HCEC 1CT (cell line): ENCODE results near the gene COMT.

Source experiments
- DNase-seq: peaks from one replicate; pipeline ENCODE4 v3.0.0-alpha.2; 2017

The COMT gene

DNA sequence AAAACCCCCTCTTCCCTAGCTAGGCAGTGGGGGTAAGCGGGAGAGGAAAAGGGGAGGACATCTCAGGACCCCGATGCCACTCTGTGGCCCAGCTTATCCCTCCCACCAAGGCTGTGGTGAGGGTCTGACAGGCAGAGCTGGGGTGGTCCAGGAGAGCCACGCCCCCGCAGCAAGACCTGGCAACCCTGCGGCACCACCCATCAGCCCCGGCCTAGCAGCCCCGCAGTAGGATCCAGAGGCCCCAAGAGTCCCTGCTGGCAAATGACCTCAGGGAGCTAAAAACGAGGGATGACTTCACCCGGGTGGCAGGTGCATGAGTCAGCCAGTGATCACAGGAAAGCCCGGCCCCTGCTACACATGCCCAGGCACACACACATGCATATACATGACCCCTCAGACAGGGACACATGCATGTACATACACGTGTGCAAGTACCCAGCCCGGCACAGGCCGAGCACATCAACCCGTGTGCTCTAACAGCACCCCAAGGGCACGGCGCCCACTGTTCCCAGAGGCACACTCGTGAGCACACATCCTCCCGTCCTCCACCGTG is 42.7 kb downstream of the COMT start:
- DNase-seq = peak; percentile 52

GRCh38 chr22:19984851-19985811 is 43.6 kb downstream of the COMT start:
- DNase-seq = no peak

DNA sequence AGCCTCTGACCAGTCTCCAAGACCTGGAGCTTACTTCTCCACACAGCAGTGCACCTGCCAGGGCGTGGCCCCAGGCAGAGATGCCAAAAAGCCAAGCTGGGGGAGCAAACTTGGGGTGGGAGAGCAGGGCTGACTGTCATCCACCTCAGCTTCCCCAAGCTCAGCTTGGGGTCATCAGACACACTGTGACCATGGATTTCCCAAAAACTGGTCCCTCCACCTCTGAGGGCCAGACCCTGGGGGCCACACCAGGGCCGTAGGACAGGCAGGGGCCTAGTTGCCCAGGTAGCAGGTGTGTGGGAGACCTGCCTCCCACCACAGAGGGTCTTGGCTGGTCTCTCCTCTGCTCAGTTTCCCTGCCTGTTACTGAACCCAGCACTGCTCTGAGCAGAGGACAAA is 44.4 kb downstream of the COMT start:
- no peak for DNase-seq

DNA sequence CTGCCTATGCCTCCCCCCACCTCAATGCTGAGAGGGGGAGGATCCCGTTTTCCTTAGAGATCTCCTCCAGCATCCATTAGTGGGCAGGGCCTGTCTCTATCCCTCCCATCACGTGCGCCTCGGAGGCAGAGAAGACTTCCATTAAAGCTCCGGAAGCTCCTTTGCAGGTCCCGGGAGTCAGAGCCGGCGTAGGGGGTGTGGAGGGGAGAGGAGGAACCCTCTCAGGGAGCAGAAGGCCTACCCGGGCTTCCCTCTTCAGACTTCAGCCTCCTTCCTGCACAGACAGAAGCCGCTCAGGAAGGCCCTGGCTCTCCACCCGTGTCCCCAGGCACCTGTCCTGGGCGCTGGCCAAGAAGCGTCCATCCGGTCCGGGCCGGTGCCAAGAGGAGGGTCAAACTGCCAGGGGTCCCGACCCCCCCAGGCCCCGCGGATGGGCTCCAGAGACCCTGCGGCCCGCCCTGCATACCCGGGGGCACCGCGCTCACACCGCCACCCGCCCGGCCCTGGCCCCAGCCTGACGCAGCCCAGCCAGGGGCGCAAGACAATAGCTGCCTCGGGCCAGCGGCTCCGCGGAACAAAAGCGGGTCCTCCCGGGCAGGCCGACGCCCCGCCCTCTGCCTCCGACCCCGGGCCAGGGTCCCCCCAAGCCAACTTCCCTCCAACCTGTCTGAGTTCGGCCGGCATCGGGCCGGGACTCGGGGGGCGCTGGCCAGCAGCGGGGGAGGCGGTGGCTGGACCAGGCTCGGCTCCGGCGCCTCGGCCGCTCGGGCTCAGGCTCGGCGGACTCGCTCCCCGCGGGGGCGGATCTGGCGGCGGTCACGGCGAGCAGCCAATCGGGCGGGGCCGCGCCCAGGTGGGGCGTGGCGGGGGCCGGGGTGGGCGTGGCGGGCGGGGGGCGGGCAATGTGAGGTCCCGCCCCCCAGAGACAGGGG is 45.1 kb downstream of the COMT start:
- DNase-seq = peak; percentile 52

DNA sequence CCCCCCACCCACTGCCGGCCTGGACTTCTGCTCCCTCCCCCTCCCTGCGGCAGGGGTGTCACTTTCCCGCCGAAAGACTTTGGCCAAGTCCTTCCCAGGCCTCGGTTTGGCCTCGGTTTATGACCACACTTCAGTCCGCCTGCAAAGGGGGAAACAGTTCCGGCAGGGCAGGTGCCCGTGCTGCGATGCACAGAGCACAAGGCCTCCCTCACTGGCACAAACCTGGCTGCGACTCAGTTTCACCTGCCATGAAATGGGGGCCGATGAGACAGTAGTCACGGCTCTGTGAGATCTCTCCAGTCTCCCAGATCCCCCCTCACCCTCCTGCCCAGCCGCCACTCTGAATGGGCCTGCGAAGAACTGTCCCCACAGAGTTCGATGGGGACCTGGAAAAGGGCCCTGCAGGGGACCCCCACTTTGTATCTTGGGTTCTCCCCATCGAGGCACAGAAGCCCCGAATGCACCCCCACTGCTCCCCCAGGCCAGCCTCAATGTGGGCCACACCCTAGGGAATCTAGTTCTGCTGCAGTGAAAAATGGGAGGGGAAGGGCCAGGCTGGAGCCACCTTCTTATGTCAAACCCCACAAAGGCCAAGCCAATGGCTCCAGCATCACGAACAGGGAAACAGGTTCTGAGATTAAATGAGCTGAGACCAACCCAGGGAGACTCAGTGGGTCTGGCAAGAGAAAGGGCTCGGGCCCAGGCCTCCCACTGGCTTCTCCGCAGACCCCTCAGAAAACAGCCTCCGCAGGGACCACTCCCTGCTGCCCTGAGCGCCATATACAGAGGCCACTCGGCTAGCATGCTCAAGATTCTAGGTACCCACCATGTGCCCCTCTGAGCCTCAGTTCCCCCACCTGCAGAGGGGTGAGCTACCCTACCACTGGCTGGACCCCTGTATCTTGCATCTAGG is 46.1 kb downstream of the COMT start:
- no peak for DNase-seq

DNA sequence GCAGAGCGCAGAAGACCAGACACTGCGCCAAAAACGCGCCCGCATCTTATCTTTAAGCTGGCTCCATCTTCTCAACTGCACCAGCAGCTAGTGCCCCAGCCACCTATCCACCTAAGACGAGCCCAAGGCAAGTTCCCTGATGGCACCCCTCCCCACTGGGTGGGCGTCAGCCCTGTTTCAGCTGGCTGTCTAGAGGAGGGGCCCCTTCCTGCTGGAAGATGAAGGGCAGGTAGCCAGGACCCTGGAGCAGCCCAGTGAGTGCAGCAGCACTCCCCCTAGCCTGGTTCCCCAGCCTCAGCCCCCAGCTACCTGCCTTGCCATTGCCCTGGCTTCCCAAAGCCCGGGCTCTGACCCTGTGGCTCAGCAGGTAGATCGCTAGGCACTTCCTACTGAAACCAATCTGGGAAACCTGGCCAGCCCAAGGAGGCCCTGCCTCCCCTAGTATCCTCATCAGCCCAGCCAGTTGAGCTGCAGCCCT is 46.8 kb downstream of the COMT start:
- no peak for DNase-seq

DNA sequence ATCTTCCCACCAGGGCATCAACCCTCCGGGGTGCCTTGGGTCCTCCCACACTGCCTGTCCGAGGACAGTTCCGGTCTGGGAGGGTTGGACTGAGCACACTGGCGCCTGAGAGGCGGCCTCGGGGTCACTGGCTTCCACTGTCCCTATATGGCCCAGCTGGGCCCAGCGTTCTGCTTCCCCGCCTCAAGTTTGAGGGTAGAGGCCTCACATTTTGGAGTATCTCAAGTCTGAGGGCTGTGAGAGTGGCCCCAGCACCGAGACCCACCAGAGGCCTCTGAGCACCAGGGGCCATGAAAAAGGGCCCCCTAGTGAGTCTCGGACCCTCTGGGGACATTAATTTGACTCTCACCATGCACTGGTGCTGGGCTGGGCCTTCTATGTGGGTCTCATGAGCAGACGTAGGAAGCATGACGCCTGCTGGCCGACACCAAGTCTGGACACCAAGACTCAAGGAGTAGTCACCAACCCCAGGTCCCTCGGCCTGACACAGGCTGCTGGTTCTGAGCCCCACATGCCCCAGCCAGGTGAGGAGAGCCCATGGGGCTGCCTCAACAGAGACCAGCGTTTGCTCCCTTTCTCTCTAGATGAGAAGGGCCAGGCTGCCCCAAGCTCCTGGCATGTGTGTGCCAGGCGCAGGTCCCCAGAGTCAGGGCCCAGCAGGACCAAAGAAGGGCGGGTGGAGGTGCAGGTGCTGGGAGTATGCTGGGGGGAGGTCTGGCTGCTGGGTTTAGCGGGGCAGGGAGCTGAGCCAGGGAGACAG is 47.6 kb downstream of the COMT start:
- no peak for DNase-seq

GRCh38 chr22:19989725-19990067 is 48.1 kb downstream of the COMT start:
- DNase-seq = no peak

DNA sequence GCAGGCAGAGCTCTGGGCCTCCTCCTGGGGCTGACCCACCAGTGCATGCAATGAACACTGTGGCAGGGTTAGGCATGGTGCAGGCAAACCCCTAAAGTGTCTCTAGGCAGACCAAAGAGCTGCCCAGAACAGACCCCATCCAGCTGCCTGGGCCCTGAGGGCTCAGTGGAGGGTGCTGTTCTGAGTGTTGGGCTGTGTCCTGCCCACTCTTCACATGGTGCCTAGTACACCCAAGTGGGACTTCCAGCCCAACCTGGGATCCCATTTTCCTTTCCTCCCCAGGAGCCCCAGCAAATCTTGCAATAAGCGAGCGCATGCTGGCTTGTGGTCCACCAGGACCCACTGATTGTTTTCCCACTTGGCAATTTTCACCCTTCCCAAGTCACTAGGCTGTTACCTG is 48.6 kb downstream of the COMT start:
- DNase-seq = no peak

DNA sequence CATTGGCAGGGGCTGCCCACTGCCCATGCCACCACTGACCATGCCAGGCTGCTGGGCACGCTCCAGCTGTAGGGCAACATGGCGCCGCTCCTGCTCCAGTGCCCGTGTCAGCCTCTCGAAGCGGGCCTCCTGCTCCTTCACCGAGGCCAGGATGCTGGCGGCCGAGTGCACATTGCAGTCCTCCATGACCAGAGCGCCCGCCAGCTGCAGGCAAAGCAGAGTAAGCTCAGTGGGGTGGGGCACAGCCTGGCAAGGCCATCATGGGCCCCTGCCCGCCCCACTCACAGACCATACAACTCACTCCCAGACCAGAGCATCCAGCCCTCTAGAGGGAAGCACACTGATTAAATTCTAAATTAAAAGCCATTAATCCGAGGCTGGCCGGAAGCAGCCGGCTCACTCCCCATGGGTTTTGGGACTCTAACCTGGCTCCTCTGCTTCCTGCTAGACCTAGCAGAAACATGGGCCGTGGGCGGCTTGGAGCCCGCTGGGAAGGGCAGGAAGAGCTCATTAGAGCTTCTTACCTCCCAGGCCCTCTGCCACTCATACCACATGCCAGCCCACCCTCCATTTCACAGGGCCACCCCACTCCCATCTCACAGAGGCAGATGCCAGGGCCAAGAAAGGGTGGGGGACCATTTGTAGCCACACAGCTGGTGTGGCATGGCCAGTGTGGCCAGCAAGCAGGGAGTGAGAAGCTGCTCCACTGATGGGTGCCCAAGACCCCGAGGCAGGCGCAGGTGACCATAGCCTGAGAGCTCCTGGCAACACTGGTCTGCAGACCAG is 49.2 kb downstream of the COMT start:
- no peak for DNase-seq

DNA sequence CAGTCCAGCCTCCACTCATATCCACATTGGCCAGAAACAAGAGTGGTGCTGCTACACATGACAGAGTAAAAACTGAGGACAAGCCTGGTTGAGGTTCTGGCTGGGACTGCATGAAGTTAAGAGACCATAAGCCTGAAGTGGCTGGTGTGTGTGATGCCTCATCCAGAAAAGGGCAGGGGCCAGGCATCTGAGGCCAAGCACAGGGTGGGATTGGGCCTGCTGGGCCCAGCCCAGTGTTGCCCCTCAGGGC is 49.7 kb downstream of the COMT start:
- DNase-seq = no peak

DNA sequence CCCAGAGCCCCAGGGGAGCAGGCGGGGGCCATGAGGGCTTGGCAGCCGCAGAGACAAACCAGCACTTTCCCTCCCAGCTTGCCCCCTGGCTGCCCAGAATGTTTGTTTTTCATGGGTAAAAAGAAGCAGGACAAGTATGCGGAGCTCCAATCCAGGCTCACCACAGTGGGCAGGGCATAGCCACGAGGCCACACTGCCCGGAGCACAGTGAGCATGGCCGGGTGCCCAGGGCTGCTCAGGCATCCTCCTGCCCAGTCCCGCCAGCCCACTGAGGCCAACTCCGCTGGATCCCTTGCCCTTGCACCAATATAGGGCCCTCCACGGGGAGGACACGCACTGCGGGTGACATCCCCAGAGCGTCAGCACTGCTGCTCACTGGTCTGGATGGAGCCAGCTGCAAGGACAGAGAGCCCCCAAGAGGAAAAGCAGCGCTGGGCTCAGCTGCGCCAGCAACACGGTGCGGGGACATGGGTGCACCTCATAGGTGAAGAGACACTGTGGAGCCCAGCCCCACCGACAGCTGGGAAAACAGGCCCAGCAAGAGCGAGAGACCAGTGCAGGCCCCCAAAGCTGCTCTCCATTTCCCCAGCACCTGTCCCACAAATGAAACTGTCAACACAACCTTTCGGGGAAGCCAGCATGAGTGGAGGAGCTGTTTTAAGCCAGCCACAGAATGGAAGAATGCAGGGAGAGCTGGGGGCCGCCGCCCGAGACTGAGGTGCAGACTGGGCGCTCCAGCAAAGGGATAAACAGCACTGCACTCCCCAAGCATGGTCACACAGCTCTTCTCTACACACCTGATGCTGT is 50.3 kb downstream of the COMT start:
- DNase-seq = no peak

GRCh38 chr22:19992481-19992911 is 50.9 kb downstream of the COMT start:
- DNase-seq = no peak

- no peak for DNase-seq
Observed at GRCh38 chr22:19992921-19993355, 51.4 kb downstream of the COMT start.

DNA sequence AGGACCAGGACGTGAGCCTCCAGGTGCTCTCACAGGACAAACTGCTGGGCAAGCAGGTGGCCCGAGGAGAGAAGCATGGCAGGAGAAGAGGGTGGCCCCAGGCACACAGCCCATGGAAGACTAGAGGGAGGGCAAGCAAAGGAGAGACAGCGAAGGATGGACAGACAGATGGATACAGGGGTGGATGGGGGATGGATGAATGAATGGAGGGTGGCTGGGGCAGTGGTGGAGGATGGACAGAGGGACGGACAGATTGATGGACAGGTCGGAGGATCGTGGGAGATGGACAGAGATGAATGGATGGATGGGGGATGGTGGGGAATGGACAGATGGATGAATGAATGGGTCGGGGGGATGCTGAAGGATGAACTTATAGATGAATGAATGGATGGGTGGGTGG is 52.4 kb downstream of the COMT start:
- no peak for DNase-seq

- DNase-seq = no peak
Observed at GRCh38 chr22:19994851-19995610, 53.5 kb downstream of the COMT start.

DNA sequence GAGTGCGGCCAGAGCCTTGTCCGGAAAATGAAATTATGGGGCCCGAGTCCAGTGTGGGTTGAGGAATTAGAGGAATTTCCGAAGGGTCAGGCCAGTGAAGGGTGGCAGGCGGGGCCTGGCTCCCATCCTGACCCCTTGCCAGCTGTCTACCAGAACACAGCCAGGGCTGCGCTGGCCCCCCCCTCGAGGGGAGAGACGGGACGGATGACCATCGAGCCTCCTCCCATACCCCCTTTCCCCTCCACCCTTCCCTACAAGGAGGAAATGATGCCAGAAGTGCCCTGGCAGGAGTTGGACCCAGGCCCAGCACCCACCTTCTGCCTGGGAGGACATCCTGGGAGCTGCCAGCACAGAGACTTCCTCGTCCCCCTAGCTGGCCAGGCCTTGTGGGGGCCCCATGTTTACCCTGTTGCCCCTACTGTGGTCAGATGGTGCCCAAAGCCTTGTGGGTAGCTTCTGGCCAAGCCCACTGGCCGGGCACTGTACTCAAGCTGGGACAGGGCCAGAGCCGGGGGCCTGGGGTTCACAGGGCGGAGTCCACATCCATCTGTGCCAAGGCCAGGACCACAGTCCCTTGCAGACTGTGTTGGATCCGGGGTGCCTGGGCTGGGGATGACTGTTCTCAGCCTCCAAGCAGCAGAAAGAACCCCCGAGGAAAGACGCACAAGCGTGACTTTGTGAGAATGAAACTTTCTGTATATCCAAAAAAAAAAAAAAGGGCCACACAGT is 54.2 kb downstream of the COMT start:
- DNase-seq = no peak

DNA sequence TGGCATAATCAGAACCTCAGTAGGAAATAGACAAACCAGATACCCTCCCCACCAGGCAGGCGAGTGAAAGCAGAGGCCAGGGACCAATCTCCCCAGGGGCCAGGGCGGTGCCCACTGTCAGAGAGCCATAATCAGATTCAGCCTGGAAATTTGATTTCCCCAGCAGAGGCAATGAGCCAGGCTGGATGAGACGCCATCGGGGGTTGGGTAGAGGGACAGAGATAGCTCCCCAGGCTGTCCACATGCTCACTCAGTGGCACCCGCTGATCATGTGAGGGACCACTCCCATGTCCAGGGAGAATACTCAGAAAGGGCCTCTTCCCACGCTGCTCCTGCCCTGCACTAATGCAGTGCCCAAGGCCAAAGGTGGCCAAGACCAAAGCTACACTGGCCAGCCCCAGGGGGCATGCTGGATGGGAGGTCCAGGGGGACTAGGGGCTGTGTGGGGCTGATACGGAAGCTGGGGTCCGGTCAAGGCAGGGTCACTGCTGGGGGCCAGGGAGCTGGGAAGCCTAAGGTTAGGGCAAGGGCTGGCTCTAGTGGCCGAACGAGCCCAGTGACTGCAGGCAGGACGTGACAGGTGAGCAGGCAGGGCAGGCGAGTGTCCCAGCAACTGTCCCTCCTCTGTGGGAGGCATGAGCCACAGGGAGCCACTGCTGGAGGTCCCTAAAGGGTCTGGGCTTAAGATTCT is 55.3 kb downstream of the COMT start:
- no peak for DNase-seq
